IMR-90 (cell line): ENCODE data around the gene CHD2. TPM values are rescaled to one million over a fixed set of nuclear protein-coding genes. Genes with fewer than 3 reads are reported as not detected.
A peak's percentile ranks its signal among the peaks of the same experiment; 100 is the strongest.

ENCODE experiments used
- ATAC-seq: fragments of 200-7000 bp; cut with Tn5 transposase; 2 replicates; pipeline ENCODE4 v1.9.1; 2020; ENCODE audit warnings: low read depth, mild to moderate bottlenecking, moderate library complexity
- BruUV-seq: library from RNA; stranded (reverse); fragments of 400-500 nt; replicated peaks from 2 replicates; lab custom pipeline; 2021; lab: Mats Ljungman, UMichigan
- CTCF ChIA-PET: fragments of 300-600 bp; formaldehyde crosslinking; extraction: SDS; loops from one replicate; lab custom pipeline; 2021; ENCODE audit warnings: antibody characterized with exemption; lab: Yijun Ruan, JAX
- POLR2A ChIA-PET: fragments of 300-600 bp; sonication (Branson Sonifier 250); formaldehyde crosslinking; loops from one replicate; lab custom pipeline; 2022; ENCODE audit warnings: antibody characterized with exemption; ENCODE audit not compliant: unreplicated experiment; lab: Charles Lee
- DNase-seq: peaks from one replicate; pipeline ENCODE4 v3.0.0; 2013
- H2AFZ ChIP-seq: replicated peaks from 2 replicates; pipeline ENCODE3; 2013; ENCODE audit warnings: low read length, mild to moderate bottlenecking; ENCODE audit not compliant: poor library complexity
- H2AK5ac ChIP-seq: 2 replicates; pipeline ENCODE4 v1.6.1; 2013; ENCODE audit warnings: low read depth, low read length, inconsistent platforms
- H2AK9ac ChIP-seq: replicated peaks from 2 replicates; pipeline ENCODE3; 2013; ENCODE audit warnings: mild to moderate bottlenecking, low read depth, low read length, moderate library complexity; ENCODE audit not compliant: poor library complexity
- H2BK120ac ChIP-seq: 2 replicates; pipeline ENCODE4 v1.6.1; 2013; ENCODE audit warnings: low read depth, low read length, inconsistent platforms
- H2BK15ac ChIP-seq: 3 replicates; pipeline ENCODE4 v1.6.1; 2013; ENCODE audit warnings: low read depth, low read length, inconsistent platforms
- H2BK20ac ChIP-seq: 2 replicates; pipeline ENCODE4 v1.6.1; 2013; ENCODE audit warnings: low read depth, mild to moderate bottlenecking, inconsistent platforms, low read length, moderate library complexity
- H2BK5ac ChIP-seq: 2 replicates; pipeline ENCODE4 v1.6.1; 2013; ENCODE audit warnings: mild to moderate bottlenecking, low read depth, low read length, inconsistent platforms; ENCODE audit not compliant: poor library complexity, severe bottlenecking
- H3K14ac ChIP-seq: replicated peaks from 2 replicates; pipeline ENCODE4 v1.6.1; 2013; ENCODE audit warnings: low read depth, low read length, inconsistent platforms
- H3K18ac ChIP-seq: 2 replicates; pipeline ENCODE4 v1.6.1; 2013; ENCODE audit warnings: low read depth, low read length, control low read depth
- H3K23ac ChIP-seq: 2 replicates; pipeline ENCODE4 v1.6.1; 2013; ENCODE audit warnings: low read depth, low read length, inconsistent platforms
- H3K27ac ChIP-seq: 2 replicates; pipeline ENCODE4 v1.5.1; 2013; ENCODE audit warnings: mild to moderate bottlenecking, control low read depth, low read length; ENCODE audit not compliant: insufficient read depth
- H3K27me3 ChIP-seq: 2 replicates; pipeline ENCODE4 v1.6.1; 2013; ENCODE audit warnings: low read length; ENCODE audit not compliant: control insufficient read depth, insufficient read depth
- H3K36me3 ChIP-seq: 2 replicates; pipeline ENCODE4 v1.6.1; 2013; ENCODE audit warnings: low read length, mixed read lengths; ENCODE audit not compliant: control insufficient read depth, insufficient read depth
- H3K4ac ChIP-seq: 2 replicates; pipeline ENCODE4 v1.6.1; 2013; ENCODE audit warnings: low read depth, low read length, inconsistent platforms
- H3K4me1 ChIP-seq: 2 replicates; pipeline ENCODE4 v1.6.1; 2013; ENCODE audit warnings: low read length, mixed read lengths; ENCODE audit not compliant: control insufficient read depth, insufficient read depth
- H3K4me2 ChIP-seq: 2 replicates; pipeline ENCODE4 v1.6.1; 2013; ENCODE audit warnings: low read depth, mild to moderate bottlenecking, control low read depth, low read length, moderate library complexity
- H3K4me3 ChIP-seq: 2 replicates; pipeline ENCODE4 v1.5.1; 2013; ENCODE audit warnings: low read depth, mild to moderate bottlenecking, control low read depth, low read length, moderate library complexity; ENCODE audit not compliant: insufficient read depth
- H3K56ac ChIP-seq: 2 replicates; pipeline ENCODE4 v1.6.1; 2013; ENCODE audit warnings: low read length, inconsistent platforms; ENCODE audit not compliant: insufficient read depth; ENCODE audit errors: extremely low read depth
- H3K79me1 ChIP-seq, 2 experiments: 2 replicates each; pipeline ENCODE4 v1.6.1; 2013; ENCODE audit warnings: low read length in 2 of 2, inconsistent platforms in 1 of 2, low read depth in 1 of 2
- H3K9ac ChIP-seq: 2 replicates; pipeline ENCODE4 v1.6.1; 2013; ENCODE audit warnings: low read depth, low read length, control low read depth
- H3K9me1 ChIP-seq: 2 replicates; pipeline ENCODE4 v1.6.1; 2013; ENCODE audit warnings: low read length, inconsistent platforms; ENCODE audit not compliant: insufficient read depth
- H3K9me3 ChIP-seq: 2 replicates; pipeline ENCODE4 v1.6.1; 2013; ENCODE audit warnings: low read length; ENCODE audit not compliant: control insufficient read depth, insufficient read depth
- H4K20me1 ChIP-seq: 2 replicates; pipeline ENCODE4 v1.6.1; 2013; ENCODE audit warnings: low read length, inconsistent platforms; ENCODE audit not compliant: insufficient read depth
- H4K5ac ChIP-seq: 2 replicates; pipeline ENCODE4 v1.6.1; 2013; ENCODE audit warnings: mild to moderate bottlenecking, low read depth, low read length, control low read depth
- H4K8ac ChIP-seq, 2 experiments: 2 replicates each; pipeline ENCODE4 v1.6.1; 2013; ENCODE audit warnings: low read depth in 2 of 2, low read length in 2 of 2, control low read depth in 1 of 2, inconsistent platforms in 1 of 2
- H4K91ac ChIP-seq: 2 replicates; pipeline ENCODE4 v1.6.1; 2013; ENCODE audit warnings: low read depth, low read length, inconsistent platforms; ENCODE audit not compliant: insufficient read depth
- BHLHE40 ChIP-seq: fragments of 150-350 bp; IDR thresholded peaks from 2 replicates; pipeline ENCODE4 v1.6.1; 2016; ENCODE audit warnings: mild to moderate bottlenecking, low read depth, low read length
- CEBPB ChIP-seq: IDR thresholded peaks from 2 replicates; pipeline ENCODE4 v1.6.1; 2012; ENCODE audit warnings: low read depth, low read length, improper control_type of control experiment
- CHD1 ChIP-seq: IDR thresholded peaks from 2 replicates; pipeline ENCODE4 v1.6.1; 2012; ENCODE audit warnings: low read depth, low read length, improper control_type of control experiment
- MAFK ChIP-seq: IDR thresholded peaks from 2 replicates; pipeline ENCODE4 v1.6.1; 2012; ENCODE audit warnings: low read depth, low read length, improper control_type of control experiment
- MAZ ChIP-seq: IDR thresholded peaks from 2 replicates; pipeline ENCODE4 v1.6.1; 2012; ENCODE audit warnings: low read depth, mild to moderate bottlenecking, low read length, improper control_type of control experiment, moderate library complexity, borderline replicate concordance
- MXI1 ChIP-seq: IDR thresholded peaks from 2 replicates; pipeline ENCODE4 v1.6.1; 2012; ENCODE audit warnings: low read depth, mild to moderate bottlenecking, low read length, moderate library complexity, borderline replicate concordance
- NFE2L2 ChIP-seq: fragments of 150-350 bp; IDR thresholded peaks from 2 replicates; pipeline ENCODE4 v1.6.1; 2016; ENCODE audit warnings: low read depth, mild to moderate bottlenecking, low read length
- RAD21 ChIP-seq: IDR thresholded peaks from 2 replicates; pipeline ENCODE4 v1.6.1; 2012; ENCODE audit warnings: low read length, improper control_type of control experiment
- RCOR1 ChIP-seq: IDR thresholded peaks from 2 replicates; pipeline ENCODE4 v1.6.1; 2012; ENCODE audit warnings: mild to moderate bottlenecking, low read length, improper control_type of control experiment; ENCODE audit not compliant: insufficient replicate concordance
- RFX5 ChIP-seq: IDR thresholded peaks from 2 replicates; pipeline ENCODE4 v1.8.0; 2012; ENCODE audit warnings: low read depth, mild to moderate bottlenecking, low read length, moderate library complexity
- SMC3 ChIP-seq: fragments of 150-350 bp; IDR thresholded peaks from 2 replicates; pipeline ENCODE4 v1.6.1; 2016; ENCODE audit warnings: low read depth, mild to moderate bottlenecking, antibody characterized with exemption, low read length, moderate library complexity
- WGBS, 2 experiments: methylation state at CpG; one replicate each; pipeline versions ENCODE4 v1.1.5 to v1.1.7; 2013; ENCODE audit warnings: missing lambda C conversion rate in 2 of 2; ENCODE audit not compliant: insufficient read length in 1 of 2; ENCODE audit errors: extremely low coverage in 2 of 2; 5-methylcytosine and 5-hydroxymethylcytosine counted together
- dilution Hi-C: fragments of 300-500 bp; cut with HindIII; formaldehyde crosslinking; loops from one replicate; pipeline ENCODE4 v1.14.3; 2018; ENCODE audit warnings: low sequenced_read_pairs; ENCODE audit not compliant: unreplicated experiment
- in situ Hi-C: fragments of 300-500 bp; cut with MboI; formaldehyde crosslinking; loops from 3 replicates; pipeline ENCODE4 v1.14.3; 2019; ENCODE audit warnings: low sequenced_read_pairs, inconsistent platforms, mixed read lengths
- intact Hi-C: fragments of 100-400 bp; cut with micrococcal nuclease; formaldehyde crosslinking; loops from 2 replicates; pipeline ENCODE4 v1.10.0; 2022
- polyA plus RNA-seq, 3 experiments: library from polyadenylated mRNA; depleted of rRNA; stranded (reverse); fragments of >200 nt; gene quantifications; 2 replicates each; pipeline ENCODE4 v1.2.3, GENCODE V29; 2012; ENCODE audit warnings: low replicate concordance in 1 of 3
- total RNA-seq: library from RNA; depleted of rRNA; stranded (reverse); fragments of >200 nt; gene quantifications from 2 replicates; pipeline ENCODE4 v1.2.3, GENCODE V29; 2012
- TF ChIP-seq, protein P1 (sequence below): fragments of 150-350 bp; IDR thresholded peaks from 2 replicates; pipeline ENCODE4 v1.6.1; 2017; ENCODE audit warnings: mild to moderate bottlenecking, antibody characterized with exemption, low read length, low read depth
- TF ChIP-seq, protein P2 (sequence below): fragments of 150-350 bp; IDR thresholded peaks from 2 replicates; pipeline ENCODE4 v1.6.1; 2016; ENCODE audit warnings: low read depth, mild to moderate bottlenecking, low read length, moderate library complexity, borderline replicate concordance
- TF ChIP-seq, protein P3 (sequence below): conservative IDR thresholded peaks from 2 replicates; pipeline ENCODE4 v1.5.1; 2012; ENCODE audit warnings: mild to moderate bottlenecking, low read depth, low read length, improper control_type of control experiment

Gene CHD2
- total and polyA plus RNA-seq, 2 of the 4 experiments (the other 2 are of a cell fraction) = 44.9 to 64.7 TPM

DNA sequence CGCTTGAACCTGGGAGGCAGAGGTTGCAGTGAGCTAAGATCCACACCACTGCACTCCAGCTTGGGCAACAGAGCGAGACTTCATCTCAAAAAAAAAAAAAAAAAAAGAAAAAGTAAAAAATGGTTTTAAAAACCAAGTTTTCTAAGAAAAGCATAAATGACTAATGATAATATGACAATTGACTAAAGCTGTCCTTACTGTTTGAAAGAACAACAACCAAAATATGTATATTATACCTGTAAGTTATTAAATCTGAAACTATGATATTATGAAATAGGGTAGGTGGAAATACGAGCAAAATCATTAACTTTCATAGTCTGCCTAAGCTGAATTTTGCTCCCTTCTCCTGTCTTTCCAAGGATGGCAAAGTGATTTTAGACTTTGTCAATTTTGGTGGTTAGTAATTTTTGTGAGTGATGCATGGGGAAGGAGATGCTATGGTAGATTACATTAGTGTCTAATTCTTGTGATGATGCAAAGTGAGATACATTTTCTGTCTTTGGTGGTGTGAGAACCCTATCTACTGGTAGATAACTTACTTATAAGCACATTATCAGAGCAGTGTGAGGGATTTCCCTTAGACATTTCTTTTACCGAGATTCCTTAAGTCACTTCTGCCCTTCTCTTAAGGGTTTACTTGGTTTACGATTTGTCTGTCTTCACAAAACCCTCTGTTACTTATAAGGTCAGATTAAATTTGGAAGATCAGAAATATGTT is 10.6 kb upstream of the CHD2 start:
- dilution Hi-C loops = no loop called here
- TF ChIP-seq RAD21 (no peak), CHD1 (no peak), MXI1 (no peak), RCOR1 (no peak), MAZ (no peak), MAFK (no peak), RFX5 (no peak), BHLHE40 (no peak), NFE2L2 (no peak), SMC3 (no peak), CEBPB (no peak)
- TF ChIP-seq, protein P1, sequence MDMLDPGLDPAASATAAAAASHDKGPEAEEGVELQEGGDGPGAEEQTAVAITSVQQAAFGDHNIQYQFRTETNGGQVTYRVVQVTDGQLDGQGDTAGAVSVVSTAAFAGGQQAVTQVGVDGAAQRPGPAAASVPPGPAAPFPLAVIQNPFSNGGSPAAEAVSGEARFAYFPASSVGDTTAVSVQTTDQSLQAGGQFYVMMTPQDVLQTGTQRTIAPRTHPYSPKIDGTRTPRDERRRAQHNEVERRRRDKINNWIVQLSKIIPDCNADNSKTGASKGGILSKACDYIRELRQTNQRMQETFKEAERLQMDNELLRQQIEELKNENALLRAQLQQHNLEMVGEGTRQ = no peak
- TF ChIP-seq, protein P2, sequence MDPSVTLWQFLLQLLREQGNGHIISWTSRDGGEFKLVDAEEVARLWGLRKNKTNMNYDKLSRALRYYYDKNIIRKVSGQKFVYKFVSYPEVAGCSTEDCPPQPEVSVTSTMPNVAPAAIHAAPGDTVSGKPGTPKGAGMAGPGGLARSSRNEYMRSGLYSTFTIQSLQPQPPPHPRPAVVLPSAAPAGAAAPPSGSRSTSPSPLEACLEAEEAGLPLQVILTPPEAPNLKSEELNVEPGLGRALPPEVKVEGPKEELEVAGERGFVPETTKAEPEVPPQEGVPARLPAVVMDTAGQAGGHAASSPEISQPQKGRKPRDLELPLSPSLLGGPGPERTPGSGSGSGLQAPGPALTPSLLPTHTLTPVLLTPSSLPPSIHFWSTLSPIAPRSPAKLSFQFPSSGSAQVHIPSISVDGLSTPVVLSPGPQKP = no peak
- TF ChIP-seq, protein P3, sequence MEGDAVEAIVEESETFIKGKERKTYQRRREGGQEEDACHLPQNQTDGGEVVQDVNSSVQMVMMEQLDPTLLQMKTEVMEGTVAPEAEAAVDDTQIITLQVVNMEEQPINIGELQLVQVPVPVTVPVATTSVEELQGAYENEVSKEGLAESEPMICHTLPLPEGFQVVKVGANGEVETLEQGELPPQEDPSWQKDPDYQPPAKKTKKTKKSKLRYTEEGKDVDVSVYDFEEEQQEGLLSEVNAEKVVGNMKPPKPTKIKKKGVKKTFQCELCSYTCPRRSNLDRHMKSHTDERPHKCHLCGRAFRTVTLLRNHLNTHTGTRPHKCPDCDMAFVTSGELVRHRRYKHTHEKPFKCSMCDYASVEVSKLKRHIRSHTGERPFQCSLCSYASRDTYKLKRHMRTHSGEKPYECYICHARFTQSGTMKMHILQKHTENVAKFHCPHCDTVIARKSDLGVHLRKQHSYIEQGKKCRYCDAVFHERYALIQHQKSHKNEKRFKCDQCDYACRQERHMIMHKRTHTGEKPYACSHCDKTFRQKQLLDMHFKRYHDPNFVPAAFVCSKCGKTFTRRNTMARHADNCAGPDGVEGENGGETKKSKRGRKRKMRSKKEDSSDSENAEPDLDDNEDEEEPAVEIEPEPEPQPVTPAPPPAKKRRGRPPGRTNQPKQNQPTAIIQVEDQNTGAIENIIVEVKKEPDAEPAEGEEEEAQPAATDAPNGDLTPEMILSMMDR = no peak

More for the DNA sequence above, 10.6 kb upstream of the CHD2 start:
- H3K4ac ChIP-seq = no peak overlapping the region
- POLR2A ChIA-PET = interaction anchor here (0.6 to 1.2 kb wide), 2 partner anchors 11 to 76 kb away, joined by 3 to 4 read pairs; partner anchors contain the start of gene CHD2
- intact Hi-C loops (no loop called here), in situ Hi-C loops (no loop called here)
- no peak overlapping the region for H3K27ac ChIP-seq
- no peak overlapping the region for H3K56ac ChIP-seq
- H3K4me3 ChIP-seq = no peak overlapping the region
- peaks cover 37% of the 10 kb centered on the region for H4K20me1 ChIP-seq
- H4K5ac ChIP-seq = no peak overlapping the region
- H2AK5ac ChIP-seq = no peak overlapping the region
- H3K18ac ChIP-seq = no peak overlapping the region
- H4K91ac ChIP-seq = no peak overlapping the region
- no peak overlapping the region for H2BK120ac ChIP-seq
- no peak overlapping the region for H3K9ac ChIP-seq
- H2BK5ac ChIP-seq = peak overlapping the region; percentile 1
- H3K79me1 ChIP-seq = peaks cover 0 to 10% of the 10 kb centered on the region in 2 experiments; a peak in 3 of 4 replicates
- no peak overlapping the region for H2BK15ac ChIP-seq
- H3K4me1 ChIP-seq = no peaks in the 10 kb centered on the region; the same call in 1 of the 2 replicates
- H2AK9ac ChIP-seq = no peak overlapping the region
- no peak overlapping the region for H3K4me2 ChIP-seq
- H3K27me3 ChIP-seq = no peaks in the 10 kb centered on the region
- no peak overlapping the region for H2AFZ ChIP-seq
- ATAC-seq = no peak
- no peaks in the 10 kb centered on the region; the same call in 1 of the 2 replicates for H3K9me1 ChIP-seq
- CTCF ChIA-PET = interaction anchor here (0.9 to 1.9 kb wide), 2 partner anchors 11 to 92 kb away, joined by 3 to 4 read pairs; partner anchors contain the start of gene CHD2
- peak overlapping the region; percentile 83; the same call in 1 of the 2 replicates for H3K23ac ChIP-seq
- H3K14ac ChIP-seq = no peak overlapping the region
- no peaks in the 10 kb centered on the region for H3K9me3 ChIP-seq
- H4K8ac ChIP-seq = no peak overlapping the region
- no peak for DNase-seq
- BruUV-seq = no TSS peak
- H3K36me3 ChIP-seq = peaks cover 51% of the 10 kb centered on the region
- no peak overlapping the region for H2BK20ac ChIP-seq
- no CpG with 5 or more reads among the region's 5 CpGs for WGBS, 2 experiments
